Colonic mucosa (tissue), 4 donors: ENCODE results near the gene PLK4. TPM values are rescaled to one million over a fixed set of nuclear protein-coding genes. Genes with fewer than 3 reads are reported as not detected.

Source experiments
- DNase-seq: peaks from one replicate; pipeline ENCODE4 v3.0.0-alpha.2; 2020
- H3K27ac ChIP-seq: fragments of 200-600 bp; one replicate; pipeline ENCODE4 v1.8.0; 2021
- H3K27me3 ChIP-seq: fragments of 200-600 bp; one replicate; pipeline ENCODE4 v1.8.0; 2021
- H3K36me3 ChIP-seq: fragments of 200-600 bp; one replicate; pipeline ENCODE4 v1.8.0; 2021
- H3K4me1 ChIP-seq: fragments of 200-600 bp; one replicate; pipeline ENCODE4 v1.8.0; 2021; ENCODE audit warnings: mild to moderate bottlenecking
- H3K4me3 ChIP-seq: fragments of 200-600 bp; one replicate; pipeline ENCODE4 v1.8.0; 2021
- H3K9ac ChIP-seq, 2 donors: one replicate each; pipeline ENCODE4 v1.7.0; 2013; ENCODE audit warnings: control low read depth in 2 of 2, low read depth in 2 of 2, low read length in 2 of 2
- H3K9me3 ChIP-seq: fragments of 200-600 bp; one replicate; pipeline ENCODE4 v1.8.0; 2021
- CTCF ChIP-seq: fragments of 200-600 bp; IDR thresholded peaks from one replicate; pipeline ENCODE4 v1.8.0; 2022; ENCODE audit warnings: antibody characterized with exemption, mild to moderate bottlenecking
- intact Hi-C: fragments of 100-400 bp; cut with DNase I; formaldehyde crosslinking; loops from one replicate; pipeline ENCODE4 v1.14.1; 2022
- total RNA-seq, 2 donors: library from RNA; stranded (reverse); fragmentation: NEBNext Ultra II Directional in 1 of 2; extraction: Animal tissue kit (Norgen Biotek cat#: 25700) in 1 of 2; gene quantifications; one replicate each; pipeline ENCODE4 v1.2.1, GENCODE V29; 2021
- donor health status: healthy.
- donor health status: DM: no; HTN: no; CAD: no.
- donor health status: DM: no; HTN: no; CAD: no.

Gene PLK4
- total RNA-seq, 2 donors from 2014 or later, result 8.8 to 22.6 TPM

GRCh38 chr4:127846765-127847164 is 33.9 kb upstream of the PLK4 start:
- Histone ChIP-seq H3K9ac (no peak overlapping the region), H3K27me3 (no peaks in the 10 kb centered on the region), H3K9me3 (no peaks in the 10 kb centered on the region), H3K27ac (no peak overlapping the region), H3K36me3 (no peaks in the 10 kb centered on the region), H3K4me3 (no peak overlapping the region), H3K4me1 (no peaks in the 10 kb centered on the region)
- no peak for TF ChIP-seq CTCF
- intact Hi-C loops, result no loop called here
- no peak for DNase-seq

GRCh38 chr4:127849505-127850234 is 31.0 kb upstream of the PLK4 start:
- Histone ChIP-seq H3K9me3 (no peaks in the 10 kb centered on the region), H3K36me3 (no peaks in the 10 kb centered on the region), H3K9ac (no peak overlapping the region), H3K4me3 (no peak overlapping the region), H3K4me1 (no peaks in the 10 kb centered on the region), H3K27ac (no peak overlapping the region), H3K27me3 (no peaks in the 10 kb centered on the region)
- no peak for TF ChIP-seq CTCF
- intact Hi-C loops, result no loop called here
- DNase-seq, result no peak

DNA sequence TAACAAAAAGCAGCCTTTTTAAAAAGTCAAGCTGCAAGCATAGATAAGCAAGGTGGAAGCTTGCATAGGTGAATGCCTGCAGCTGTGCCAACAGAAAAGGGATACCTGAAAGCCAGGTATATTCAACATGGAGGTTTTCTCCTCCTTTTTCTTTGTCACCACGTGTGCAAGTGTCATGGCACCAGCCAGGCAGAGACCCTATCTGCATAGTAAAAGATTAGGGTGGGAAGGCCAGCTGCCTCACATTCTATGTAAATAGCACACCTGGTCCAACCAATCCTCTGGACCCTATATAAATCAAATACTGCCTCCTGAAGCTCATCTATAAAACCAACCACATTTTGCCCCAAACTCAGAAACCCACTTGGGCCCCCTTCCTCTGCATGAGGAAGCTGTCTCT is 28.0 kb upstream of the PLK4 start:
- no peaks in the 10 kb centered on the region for H3K27me3 ChIP-seq
- H3K36me3 ChIP-seq, result no peaks in the 10 kb centered on the region
- TF ChIP-seq CTCF, result no peak
- no peak overlapping the region for H3K27ac ChIP-seq
- no peak for DNase-seq
- H3K4me1 ChIP-seq, result no peaks in the 10 kb centered on the region
- no peaks in the 10 kb centered on the region for H3K9me3 ChIP-seq
- no peak overlapping the region for H3K9ac ChIP-seq
- intact Hi-C loops, result no loop called here
- H3K4me3 ChIP-seq, result no peak overlapping the region

DNA sequence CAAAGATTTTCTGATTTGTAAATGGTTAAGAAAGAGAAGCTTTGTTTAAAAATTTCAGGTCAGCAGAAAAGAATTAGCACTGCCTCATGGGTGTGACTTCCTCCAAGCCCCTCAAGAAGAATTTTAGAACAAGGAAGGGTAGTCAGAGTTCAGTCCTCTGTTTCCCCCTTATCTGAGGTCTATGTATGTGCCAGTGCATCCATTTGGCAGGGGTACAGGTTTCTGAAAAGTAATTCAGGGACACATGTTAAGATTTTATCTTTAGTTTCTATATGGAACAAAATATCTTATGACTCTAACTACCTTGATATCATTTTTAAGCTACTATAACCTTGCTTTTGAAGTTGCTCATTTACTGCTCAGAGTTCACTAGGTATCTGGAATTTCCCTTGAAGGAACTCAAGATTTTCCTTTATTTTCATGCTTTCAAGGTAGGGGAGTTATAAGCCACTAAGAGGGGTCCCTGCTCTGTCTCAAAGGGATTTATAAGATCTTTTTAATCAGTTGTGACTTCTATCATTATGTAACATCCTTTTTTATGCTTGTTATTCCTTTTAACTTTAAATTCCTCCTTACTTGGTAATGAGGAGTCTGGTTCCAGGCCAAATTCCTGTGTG is 24.4 kb upstream of the PLK4 start:
- intact Hi-C loops, result no loop called here
- Histone ChIP-seq H3K9ac (no peak overlapping the region), H3K4me3 (no peak overlapping the region), H3K36me3 (no peaks in the 10 kb centered on the region), H3K27me3 (no peaks in the 10 kb centered on the region), H3K4me1 (no peaks in the 10 kb centered on the region), H3K9me3 (no peaks in the 10 kb centered on the region), H3K27ac (no peak overlapping the region)
- DNase-seq, result no peak
- TF ChIP-seq CTCF, result no peak

- TF ChIP-seq CTCF, result no peak
- H3K36me3 ChIP-seq, result no peaks in the 10 kb centered on the region
- no peaks in the 10 kb centered on the region for H3K4me1 ChIP-seq
- no peaks in the 10 kb centered on the region for H3K27me3 ChIP-seq
- H3K27ac ChIP-seq, result no peak overlapping the region
- DNase-seq, result no peak
- no peak overlapping the region for H3K4me3 ChIP-seq
- H3K9ac ChIP-seq, result no peak overlapping the region
- intact Hi-C loops, result no loop called here
- no peaks in the 10 kb centered on the region for H3K9me3 ChIP-seq
Measured at GRCh38 chr4:127856813-127857447, 23.8 kb upstream of the PLK4 start.
